Hindlimb muscle (tissue), 1 donor: ENCODE data around the gene HDAC1. TPM values are rescaled to one million over a fixed set of nuclear protein-coding genes. Genes with fewer than 3 reads are reported as not detected.
"Not testable (repeated sequence)": the region's sequence is repeated elsewhere in the genome, so short reads cannot be mapped to it uniquely, and the experiment has no call there.

ENCODE experiments used
- DNase-seq: peaks from one replicate; pipeline ENCODE4 v3.0.0-alpha.2; 2013
- polyA plus RNA-seq: library from polyadenylated mRNA; unstranded; fragments of 120-200 nt; gene quantifications from one replicate; pipeline ENCODE4 v1.2.1, GENCODE V29; 2013; ENCODE audit not compliant: insufficient read length

Gene HDAC1
- polyA plus RNA-seq, 1 donor, result 43.7 TPM

- DNase-seq, result no peak
Measured at GRCh38 chr1:32274646-32275340, 17.1 kb upstream of the HDAC1 start.

GRCh38 chr1:32275424-32275823, 16.5 kb upstream of the HDAC1 start:
- DNase-seq, result no peak

GRCh38 chr1:32276032-32276782, 15.7 kb upstream of the HDAC1 start:
- DNase-seq, result no peak

GRCh38 chr1:32284777-32285176, 7.1 kb upstream of the HDAC1 start:
- DNase-seq, result not testable (repeated sequence)

GRCh38 chr1:32285658-32286057, 6.2 kb upstream of the HDAC1 start:
- no peak for DNase-seq

GRCh38 chr1:32286763-32287162, 5.1 kb upstream of the HDAC1 start:
- no peak for DNase-seq

- DNase-seq, result no peak
Measured at GRCh38 chr1:32289256-32289655, 2.6 kb upstream of the HDAC1 start.

- DNase-seq, result no peak
Measured at GRCh38 chr1:32291145-32291707, 657 bp upstream of the HDAC1 start.

GRCh38 chr1:32298211-32298610, 6.3 kb downstream of the HDAC1 start:
- not testable (repeated sequence) for DNase-seq

- DNase-seq, result no peak
Measured at GRCh38 chr1:32299327-32299726, 7.4 kb downstream of the HDAC1 start.

GRCh38 chr1:32303358-32303757, 11.5 kb downstream of the HDAC1 start:
- DNase-seq, result no peak

- no peak for DNase-seq
Measured at GRCh38 chr1:32303997-32304622, 12.2 kb downstream of the HDAC1 start.

- DNase-seq, result no peak
Measured at GRCh38 chr1:32305310-32305709, 13.4 kb downstream of the HDAC1 start.

- no peak for DNase-seq
Measured at GRCh38 chr1:32307324-32307723, 15.4 kb downstream of the HDAC1 start.

GRCh38 chr1:32309960-32310359, 18.1 kb downstream of the HDAC1 start:
- DNase-seq, result no peak

- no peak for DNase-seq
Measured at GRCh38 chr1:32311709-32312393, 20.0 kb downstream of the HDAC1 start.

- DNase-seq, result no peak
Measured at GRCh38 chr1:32316903-32317277, 25.0 kb downstream of the HDAC1 start.

GRCh38 chr1:32318127-32318869, 26.4 kb downstream of the HDAC1 start:
- DNase-seq, result no peak

- no peak for DNase-seq
Measured at GRCh38 chr1:32321712-32322291, 29.9 kb downstream of the HDAC1 start.

GRCh38 chr1:32327204-32327603, 35.3 kb downstream of the HDAC1 start:
- DNase-seq, result no peak

GRCh38 chr1:32329931-32330466, 38.1 kb downstream of the HDAC1 start:
- DNase-seq, result no peak
